Lower leg skin (tissue), 4 donors: ENCODE data around the gene IPP. TPM values are rescaled to one million over a fixed set of nuclear protein-coding genes. Genes with fewer than 3 reads are reported as not detected.
A peak's percentile ranks its signal among the peaks of the same experiment; 100 is the strongest.

Experiments
- DNase-seq, 2 donors: peaks; one replicate each; pipeline ENCODE4 v3.0.0-alpha.2; 2019; ENCODE audit warnings: low spot score in 2 of 2
- H3K4me3 ChIP-seq: fragments of 200-600 bp; sonication (generic); 2 replicates; pipeline ENCODE4 v1.5.1; 2017; ENCODE audit warnings: mild to moderate bottlenecking, low read depth; ENCODE audit not compliant: poor library complexity, severe bottlenecking
- CTCF ChIP-seq, 3 donors: fragments of 450-650 bp; IDR thresholded peaks; one replicate each; pipeline ENCODE4 v1.5.1; 2016; ENCODE audit warnings: antibody characterized with exemption in 3 of 3, mild to moderate bottlenecking in 3 of 3, moderate library complexity in 2 of 3
- POLR2A ChIP-seq, 2 donors: fragments of 450-650 bp; IDR thresholded peaks; one replicate each; pipeline ENCODE4 v1.6.1; 2016 to 2017; ENCODE audit warnings: antibody characterized with exemption in 2 of 2, mild to moderate bottlenecking in 1 of 2, moderate library complexity in 1 of 2
- WGBS, 2 donors: methylation state at CpG; one replicate each; pipeline ENCODE4 v1.1.5; 2018; 5-methylcytosine and 5-hydroxymethylcytosine counted together
- intact Hi-C: fragments of 100-400 bp; cut with DNase I; formaldehyde crosslinking; loops from one replicate; pipeline ENCODE4 v1.15.0; 2023; ENCODE audit warnings: low total_unique reads
- total RNA-seq, 4 donors: library from RNA; depleted of rRNA; stranded (reverse); fragments of >200 nt; gene quantifications; one replicate each; pipeline ENCODE4 v1.1.0, GENCODE V29; 2016

Gene IPP
- total RNA-seq, 4 donors from 2014 or later = 6.1 to 11.7 (median 9.9) TPM

DNA sequence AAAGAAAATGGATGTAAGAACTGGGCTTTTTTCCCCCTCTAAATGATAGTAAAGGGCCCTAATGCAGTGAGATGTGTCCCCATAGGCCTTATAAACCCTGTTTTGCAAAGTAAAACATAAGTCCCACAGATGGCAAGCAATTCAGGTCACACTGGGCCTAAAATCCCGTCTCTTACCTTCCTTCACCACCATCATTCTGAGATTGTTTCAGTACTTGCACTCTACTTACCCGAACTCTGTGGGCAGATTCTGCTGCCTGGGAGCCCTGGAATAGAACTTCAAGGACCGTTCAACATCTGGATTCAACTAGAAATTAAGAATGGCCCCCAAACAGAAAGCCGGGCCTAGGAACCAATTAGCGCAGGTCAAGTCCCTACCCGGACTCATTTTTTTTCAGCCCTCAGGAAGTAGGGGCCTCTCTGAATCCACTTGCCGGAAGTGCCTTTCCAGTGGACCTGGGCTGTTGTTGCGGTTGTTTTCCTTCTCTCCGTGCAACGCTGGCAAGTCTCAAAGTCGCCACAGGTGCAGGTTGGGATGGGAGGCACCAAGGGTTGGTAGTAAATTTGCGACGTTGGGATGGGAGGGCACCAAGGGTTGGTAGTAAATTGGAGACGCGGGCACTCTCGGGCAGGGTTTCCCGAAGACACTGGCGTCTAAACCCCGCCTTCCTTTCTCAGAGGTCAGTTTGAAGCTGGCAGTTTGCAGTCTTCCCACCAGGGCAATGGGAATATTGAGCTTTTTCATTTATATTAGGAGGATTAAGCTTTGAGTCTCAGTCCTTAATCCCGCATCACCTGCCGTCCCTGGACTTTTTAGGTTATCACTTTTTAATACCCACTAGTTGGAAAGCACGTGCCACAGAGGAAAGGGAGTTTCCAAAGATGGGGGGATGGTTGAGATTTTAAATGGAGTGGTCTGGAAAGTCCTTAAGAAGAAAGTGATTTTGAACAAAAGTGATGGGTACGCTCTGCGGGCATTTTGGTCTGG lies 62.4 kb downstream of the IPP start, which contains the start of gene TMEM69:
TMEM69 (plus strand) TSS at position 428 of the 987 bp plus-strand sequence. CDS start 2,888 bp downstream, outside the sequence.
- H3K4me3 ChIP-seq = peak within 1 kb of the TSS; percentile 70
- TF ChIP-seq CTCF (IDR thresholded peaks at IDR 0.05) (peak in 1 of 3 donors; percentile 22), POLR2A (IDR thresholded peaks at IDR 0.05) (no peak)
- peak; percentile 74 to 94 for DNase-seq
- 1% methylated on average over 23 to 24 of the region's 24 CpGs for WGBS, 2 donors
- intact Hi-C loops = no loop called here

GRCh38 chr1:45687014-45687753 lies 63.3 kb downstream of the IPP start:
- TF ChIP-seq CTCF (IDR thresholded peaks at IDR 0.05) (no peak), POLR2A (IDR thresholded peaks at IDR 0.05) (peak in 1 of 2 donors; percentile 84)
- H3K4me3 ChIP-seq = peak overlapping the region; percentile 84
- intact Hi-C loops = no loop called here
- 0% methylated on average over 24 to 44 of the region's 44 CpGs for WGBS, 2 donors
- DNase-seq = peak; percentile 98 to 99

DNA sequence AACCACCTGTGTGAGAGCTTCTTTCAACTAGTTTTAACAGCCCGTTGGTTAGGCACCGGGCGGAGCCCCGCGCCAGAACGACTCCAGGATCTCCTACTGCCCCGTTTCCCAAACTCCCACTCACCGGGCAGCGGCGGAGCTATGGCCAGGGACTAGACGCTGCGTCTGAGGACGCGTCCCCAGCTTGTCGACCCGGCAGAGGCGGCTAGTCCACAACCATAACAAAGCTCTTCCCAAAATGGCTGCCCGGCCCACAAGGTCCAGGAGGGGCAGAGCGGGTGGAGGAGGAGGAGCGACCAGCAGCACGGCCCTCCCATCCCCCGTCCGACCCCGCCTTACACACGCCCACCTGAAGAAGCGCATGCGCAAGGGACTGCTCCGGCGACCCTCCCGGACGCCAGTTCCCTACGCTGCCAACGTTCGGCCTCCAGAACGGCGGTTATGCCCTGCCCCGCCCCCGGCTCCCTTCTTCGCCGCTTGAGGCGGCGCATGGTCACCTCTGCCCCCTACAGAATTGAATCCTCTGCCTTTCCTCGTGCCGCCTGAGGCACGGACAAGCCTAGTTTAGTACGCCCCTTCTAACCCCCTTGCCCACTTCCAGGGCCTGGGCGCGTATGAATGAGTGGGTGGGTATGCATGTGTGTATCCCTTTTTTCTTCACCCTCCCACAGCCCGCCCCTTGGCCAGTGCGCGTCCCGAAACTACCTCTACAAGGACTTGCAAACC lies 64.0 kb downstream of the IPP start, which contains the start of gene GPBP1L1:
GPBP1L1 (minus strand) TSS at position 246 of the 726 bp plus-strand sequence. CDS start 27,446 bp downstream, outside the sequence.
- WGBS, 2 donors = 1% methylated on average over 51 to 52 of the region's 52 CpGs
- peak within 1 kb of the TSS; percentile 84 for H3K4me3 ChIP-seq
- peak in 1 of 2 donors; percentile 38 for TF ChIP-seq POLR2A (IDR thresholded peaks at IDR 0.05)
- no peak for TF ChIP-seq CTCF (IDR thresholded peaks at IDR 0.05)
- intact Hi-C loops = no loop called here
- DNase-seq = peak; percentile 96 to 99

- peak; percentile 71 to 93 for DNase-seq
- H3K4me3 ChIP-seq = peak overlapping the region; percentile 84
- WGBS, 2 donors = 0% methylated on average over 23 to 27 of the region's 27 CpGs
- intact Hi-C loops = no loop called here
- TF ChIP-seq CTCF (IDR thresholded peaks at IDR 0.05) = no peak
- no peak for TF ChIP-seq POLR2A (IDR thresholded peaks at IDR 0.05)
These were observed 64.5 kb downstream of the IPP start for GRCh38 chr1:45686015-45686287.

DNA sequence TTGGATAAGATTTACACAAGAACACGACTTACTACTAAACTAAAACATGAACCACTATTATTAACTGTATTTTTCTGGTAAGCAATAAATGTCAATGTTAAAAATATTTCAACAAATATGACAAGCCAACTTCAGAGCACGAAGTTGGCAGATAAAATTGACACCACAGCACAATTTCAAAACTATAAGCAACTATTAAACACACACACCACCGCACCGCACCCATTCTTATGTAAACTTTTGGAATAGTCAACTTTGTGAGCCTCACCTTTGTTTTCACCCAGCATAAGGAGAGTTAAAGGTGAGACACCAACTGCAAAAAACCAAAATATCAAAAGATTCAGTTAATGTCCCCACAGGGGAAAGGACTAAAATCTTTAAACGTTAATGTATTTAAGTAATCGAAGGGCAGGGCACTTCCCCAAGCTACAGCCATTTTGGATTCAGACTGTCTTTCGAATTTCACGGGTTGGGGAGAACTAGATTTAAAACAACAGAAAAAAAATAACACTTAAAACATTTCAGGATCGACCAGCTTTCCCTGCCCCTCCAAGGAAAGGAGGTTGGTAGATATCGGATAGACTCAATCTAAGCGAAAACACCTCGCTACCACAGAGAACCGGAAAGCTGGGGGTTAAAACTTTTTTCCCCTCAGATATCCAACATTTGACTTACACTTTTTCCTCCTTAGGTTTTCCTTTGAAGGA lies 65.0 kb downstream of the IPP start:
- 0 to 1% methylated on average over 13 of the region's 13 CpGs for WGBS, 2 donors

More for the DNA sequence above, 65.0 kb downstream of the IPP start:
- peak overlapping the region; percentile 84 for H3K4me3 ChIP-seq
- DNase-seq = no peak
- TF ChIP-seq POLR2A (IDR thresholded peaks at IDR 0.05) (no peak), CTCF (IDR thresholded peaks at IDR 0.05) (no peak)
- intact Hi-C loops = no loop called here
